Measurements from ENCODE around the gene IKZF2. TPM values are rescaled to one million over a fixed set of nuclear protein-coding genes. Genes with fewer than 3 reads are reported as not detected.

Gene IKZF2
- total and polyA plus RNA-seq, 9 of the 15 experiments (the other 6 are each of a cell fraction or from before 2014, with no cell fraction given), result 0.04 to 0.54 (median 0.22) TPM

GRCh38 chr2:213042262-213042661, 109.2 kb downstream of the IKZF2 start:
- Histone ChIP-seq H3K4me2 (ENCODE audit: insufficient read depth, low read length) (no peak overlapping the region), H3K36me3 (ENCODE audit: control insufficient read depth, insufficient read depth, low read length) (no peaks in the 10 kb centered on the region), H3K27me3 (ENCODE audit: control insufficient read depth in 2 of 2, insufficient read depth in 2 of 2, low read length in 2 of 2) (no peaks in the 10 kb centered on the region), H4K20me1 (replicated peaks; ENCODE audit: control insufficient read depth, insufficient read depth, low read length) (no peaks in the 10 kb centered on the region), H3K27ac (ENCODE audit: extremely low read depth, low read depth, low read length) (no peak overlapping the region), H3K4me3 (no peak overlapping the region), H3K9me1 (ENCODE audit: control insufficient read depth, insufficient read depth, low read length) (no peaks in the 10 kb centered on the region), H3K79me2 (ENCODE audit: control insufficient read depth, insufficient read depth, low read length) (no peaks in the 10 kb centered on the region), H3K9me3 (replicated peaks; ENCODE audit: control insufficient read depth, insufficient read depth, low read depth, low read length) (no peaks in the 10 kb centered on the region; the same call in 1 of the 2 replicates), H3K9ac (ENCODE audit: insufficient read depth in 1 of 2, low read depth in 2 of 2, low read length in 2 of 2) (no peak overlapping the region), H2AFZ (ENCODE audit: low read depth, low read length) (no peak overlapping the region), H3K4me1 (replicated peaks in 1 of 2; ENCODE audit: control insufficient read depth in 2 of 2, insufficient read depth in 2 of 2, low read length in 2 of 2) (no peaks in the 10 kb centered on the region)
- DNase-seq (ENCODE audit: extremely low read depth in 1 of 4, low spot score in 3 of 4) (no peak), ATAC-seq (no peak), FAIRE-seq (no peak)
- ChIA-PET CTCF (ENCODE audit: low intra/inter-chr PET ratio) (no interaction called here), POLR2A (no interaction called here)
- intact Hi-C loops (cut with micrococcal nuclease) (no loop called here), in situ Hi-C loops (cut with MboI) (no loop called here)
- BruUV-seq (replicated peaks), result no TSS peak
- WGBS (ENCODE audit: insufficient coverage, low coverage, missing lambda C conversion rate), result 4% methylated on average over 4 of the region's 4 CpGs
- TF ChIP-seq RBM15 (IDR thresholded peaks at IDR 0.05; ENCODE audit: insufficient read depth, low read length) (no peak), KLF1 (tag; IDR thresholded peaks at IDR 0.05) (no peak), SP1 (CRISPR knock-in tag; IDR thresholded peaks at IDR 0.05) (no peak), ZNF311 (CRISPR knock-in tag; IDR thresholded peaks at IDR 0.05) (no peak), ZNF609 (CRISPR knock-in tag; IDR thresholded peaks at IDR 0.05; ENCODE audit: borderline replicate concordance) (no peak)
